Parathyroid adenoma (tissue), 2 donors: ENCODE data around the gene OPCML.

Source experiments
- H2AFZ ChIP-seq: fragments of 300-600 bp; sonication (generic); one replicate; pipeline ENCODE4 v1.7.0; 2017; ENCODE audit warnings: antibody characterized with exemption, mild to moderate bottlenecking
- H3K27ac ChIP-seq: fragments of 300-600 bp; sonication (generic); one replicate; pipeline ENCODE4 v1.7.0; 2017
- H3K27me3 ChIP-seq: fragments of 300-600 bp; sonication (generic); one replicate; pipeline ENCODE4 v1.7.0; 2017; ENCODE audit warnings: low read length; ENCODE audit not compliant: control insufficient read depth, insufficient read depth
- H3K36me3 ChIP-seq: fragments of 300-600 bp; sonication (generic); one replicate; pipeline ENCODE4 v1.7.0; 2017; ENCODE audit warnings: low read length; ENCODE audit not compliant: control insufficient read depth, insufficient read depth
- H3K4me1 ChIP-seq: fragments of 300-600 bp; sonication (generic); one replicate; pipeline ENCODE4 v1.7.0; 2017; ENCODE audit warnings: control low read depth
- H3K4me2 ChIP-seq: fragments of 300-600 bp; sonication (generic); one replicate; pipeline ENCODE4 v1.7.0; 2017; ENCODE audit warnings: low read length
- H3K4me3 ChIP-seq: fragments of 300-600 bp; sonication (generic); one replicate; pipeline ENCODE4 v1.7.0; 2017; ENCODE audit warnings: low read depth, low read length
- H3K79me2 ChIP-seq: fragments of 300-600 bp; sonication (generic); one replicate; pipeline ENCODE4 v1.7.0; 2017; ENCODE audit warnings: control low read depth
- H3K9ac ChIP-seq: fragments of 300-600 bp; sonication (generic); one replicate; pipeline ENCODE4 v1.7.0; 2017; ENCODE audit warnings: mild to moderate bottlenecking
- H3K9me3 ChIP-seq: fragments of 300-600 bp; sonication (generic); one replicate; pipeline ENCODE4 v1.7.0; 2017; ENCODE audit warnings: low read length; ENCODE audit not compliant: control insufficient read depth
- CTCF ChIP-seq: fragments of 300-600 bp; sonication (generic); IDR thresholded peaks from one replicate; pipeline ENCODE4 v1.7.0; 2017; ENCODE audit warnings: antibody characterized with exemption, mild to moderate bottlenecking
- donor health status: primary hyperparathyroidism.

The OPCML gene

GRCh38 chr11:133519560-133519959 is 12.7 kb downstream of the OPCML start:
- no peak for TF ChIP-seq CTCF
- Histone ChIP-seq H2AFZ (no peak overlapping the region), H3K9ac (no peak overlapping the region), H3K36me3 (no peaks in the 10 kb centered on the region), H3K4me1 (peaks cover 6% of the 10 kb centered on the region), H3K4me2 (no peak overlapping the region), H3K9me3 (no peaks in the 10 kb centered on the region), H3K79me2 (no peaks in the 10 kb centered on the region), H3K27me3 (no peaks in the 10 kb centered on the region), H3K27ac (no peak overlapping the region), H3K4me3 (no peak overlapping the region)

GRCh38 chr11:133518702-133519264 is 13.5 kb downstream of the OPCML start:
- TF ChIP-seq CTCF = no peak
- H3K36me3 ChIP-seq = no peaks in the 10 kb centered on the region

GRCh38 chr11:133516845-133517244 is 15.5 kb downstream of the OPCML start:
- H2AFZ ChIP-seq = no peak overlapping the region
- no peaks in the 10 kb centered on the region for H3K36me3 ChIP-seq
- no peaks in the 10 kb centered on the region for H3K79me2 ChIP-seq
- H3K27ac ChIP-seq = no peak overlapping the region
- no peaks in the 10 kb centered on the region for H3K27me3 ChIP-seq
- H3K4me1 ChIP-seq = peaks cover 4% of the 10 kb centered on the region
- H3K4me2 ChIP-seq = no peak overlapping the region
- no peak overlapping the region for H3K4me3 ChIP-seq
- TF ChIP-seq CTCF = no peak
- H3K9me3 ChIP-seq = no peaks in the 10 kb centered on the region
- no peak overlapping the region for H3K9ac ChIP-seq

More at GRCh38 chr11:133518702-133519264, 13.5 kb downstream of the OPCML start:
- H3K9me3 ChIP-seq = no peaks in the 10 kb centered on the region
- H3K4me2 ChIP-seq = no peak overlapping the region
- H3K9ac ChIP-seq = no peak overlapping the region
- no peak overlapping the region for H3K4me3 ChIP-seq
- H3K27ac ChIP-seq = no peak overlapping the region
- H3K4me1 ChIP-seq = peaks cover 6% of the 10 kb centered on the region
- no peaks in the 10 kb centered on the region for H3K27me3 ChIP-seq
- H2AFZ ChIP-seq = no peak overlapping the region
- no peaks in the 10 kb centered on the region for H3K79me2 ChIP-seq

- H3K4me3 ChIP-seq = no peak overlapping the region
- H3K9me3 ChIP-seq = no peaks in the 10 kb centered on the region
- no peak overlapping the region for H3K9ac ChIP-seq
- H3K36me3 ChIP-seq = no peaks in the 10 kb centered on the region
- no peaks in the 10 kb centered on the region for H3K27me3 ChIP-seq
- TF ChIP-seq CTCF = no peak
- H2AFZ ChIP-seq = no peak overlapping the region
- H3K4me2 ChIP-seq = no peak overlapping the region
- H3K4me1 ChIP-seq = no peaks in the 10 kb centered on the region
- no peaks in the 10 kb centered on the region for H3K79me2 ChIP-seq
- no peak overlapping the region for H3K27ac ChIP-seq
These were observed 17.2 kb downstream of the OPCML start for GRCh38 chr11:133515107-133515506.
